Measurements from ENCODE around the gene LPAR1.

LPAR1 gene

GRCh38 chr9:111008158-111009075 is 29.9 kb downstream of the LPAR1 start:
- in situ Hi-C loops (cut with MboI; ENCODE audit: low sequenced_read_pairs, unreplicated experiment): no loop called here
- no peak for DNase-seq (ENCODE audit: low spot score)
- TF ChIP-seq CTCF (IDR thresholded peaks at IDR 0.05; ENCODE audit: borderline replicate concordance, control extremely low read depth, extremely low read depth, insufficient read depth, missing control alignments): no peak

- no peak for DNase-seq (ENCODE audit: low spot score)
- in situ Hi-C loops (cut with MboI; ENCODE audit: low sequenced_read_pairs, unreplicated experiment): no loop called here
- no peak for TF ChIP-seq CTCF (IDR thresholded peaks at IDR 0.05; ENCODE audit: borderline replicate concordance, control extremely low read depth, extremely low read depth, insufficient read depth, missing control alignments)
Observed at GRCh38 chr9:111005746-111006470, 32.4 kb downstream of the LPAR1 start.

- no peak for TF ChIP-seq CTCF (IDR thresholded peaks at IDR 0.05; ENCODE audit: borderline replicate concordance, control extremely low read depth, extremely low read depth, insufficient read depth, missing control alignments)
- in situ Hi-C loops (cut with MboI; ENCODE audit: low sequenced_read_pairs, unreplicated experiment): no loop called here
- no peak for DNase-seq (ENCODE audit: low spot score)
Observed at GRCh38 chr9:111004936-111005335, 33.3 kb downstream of the LPAR1 start.

- no peak for TF ChIP-seq CTCF (IDR thresholded peaks at IDR 0.05; ENCODE audit: borderline replicate concordance, control extremely low read depth, extremely low read depth, insufficient read depth, missing control alignments)
- in situ Hi-C loops (cut with MboI; ENCODE audit: low sequenced_read_pairs, unreplicated experiment): no loop called here
- no peak for DNase-seq (ENCODE audit: low spot score)
Observed at GRCh38 chr9:111003182-111003581, 35.1 kb downstream of the LPAR1 start.

GRCh38 chr9:111001526-111001925 is 36.7 kb downstream of the LPAR1 start:
- no peak for DNase-seq (ENCODE audit: low spot score)
- in situ Hi-C loops (cut with MboI; ENCODE audit: low sequenced_read_pairs, unreplicated experiment): no loop called here
- no peak for TF ChIP-seq CTCF (IDR thresholded peaks at IDR 0.05; ENCODE audit: borderline replicate concordance, control extremely low read depth, extremely low read depth, insufficient read depth, missing control alignments)

GRCh38 chr9:111000202-111000601 is 38.1 kb downstream of the LPAR1 start:
- DNase-seq (ENCODE audit: low spot score): no peak
- in situ Hi-C loops (cut with MboI; ENCODE audit: low sequenced_read_pairs, unreplicated experiment): no loop called here
- TF ChIP-seq CTCF (IDR thresholded peaks at IDR 0.05; ENCODE audit: borderline replicate concordance, control extremely low read depth, extremely low read depth, insufficient read depth, missing control alignments): no peak
